OCI-LY1 (cell line): ENCODE results near the gene PPT2.

Experiments used
- H2AFZ ChIP-seq: fragments of 200-600 bp; sonication (generic), shearing (Covaris generic); 2 replicates; pipeline ENCODE4 v1.6.0; 2014; ENCODE audit warnings: antibody characterized with exemption, mild to moderate bottlenecking, low read length
- H3F3A ChIP-seq: fragments of 200-600 bp; sonication (generic), shearing (Covaris generic); 2 replicates; pipeline ENCODE4 v1.6.0; 2014; ENCODE audit warnings: mild to moderate bottlenecking, antibody characterized with exemption, low read length, moderate library complexity; ENCODE audit not compliant: insufficient read depth
- H3K27ac ChIP-seq: fragments of 200-600 bp; sonication (generic); 2 replicates; pipeline ENCODE4 v1.5.1; 2014; ENCODE audit warnings: low read length, mixed run types, mild to moderate bottlenecking, low read depth; ENCODE audit not compliant: poor library complexity, severe bottlenecking
- H3K27me3 ChIP-seq: fragments of 200-600 bp; sonication (generic); 2 replicates; pipeline ENCODE4 v1.6.0; 2014; ENCODE audit warnings: antibody characterized with exemption, mild to moderate bottlenecking, low read length, moderate library complexity; ENCODE audit not compliant: insufficient read depth
- H3K36me3 ChIP-seq: fragments of 200-600 bp; sonication (generic); 2 replicates; pipeline ENCODE4 v1.6.1; 2014; ENCODE audit warnings: mild to moderate bottlenecking, antibody characterized with exemption, low read length, moderate library complexity, mixed read lengths; ENCODE audit not compliant: insufficient read depth
- H3K4me1 ChIP-seq: fragments of 200-600 bp; sonication (generic); 2 replicates; pipeline ENCODE4 v1.5.1; 2014; ENCODE audit warnings: mild to moderate bottlenecking, low read length, moderate library complexity; ENCODE audit not compliant: insufficient read depth, severe bottlenecking
- H3K4me2 ChIP-seq: fragments of 200-600 bp; sonication (generic), shearing (Covaris generic); 2 replicates; pipeline ENCODE4 v1.6.1; 2014; ENCODE audit warnings: low read length
- H3K4me3 ChIP-seq: fragments of 200-600 bp; sonication (generic); 2 replicates; pipeline ENCODE4 v1.5.1; 2014; ENCODE audit warnings: low read length, low read depth, mild to moderate bottlenecking, mixed read lengths; ENCODE audit not compliant: poor library complexity, severe bottlenecking
- H3K79me2 ChIP-seq: fragments of 200-600 bp; shearing (Covaris generic); 2 replicates; pipeline ENCODE4 v1.6.1; 2016; ENCODE audit warnings: mixed run types, low read length, mixed read lengths; ENCODE audit not compliant: insufficient read depth
- H3K9ac ChIP-seq: fragments of 200-600 bp; sonication (generic), shearing (Covaris generic); 2 replicates; pipeline ENCODE4 v1.6.1; 2014; ENCODE audit warnings: mild to moderate bottlenecking, low read length, mixed read lengths
- H3K9me2 ChIP-seq: fragments of 200-600 bp; sonication (generic), shearing (Covaris generic); 2 replicates; pipeline ENCODE4 v1.6.1; 2014; ENCODE audit warnings: low read depth, mild to moderate bottlenecking, low read length, mixed read lengths
- H3K9me3 ChIP-seq: fragments of 200-600 bp; shearing (Covaris generic); 2 replicates; pipeline ENCODE4 v1.6.1; 2014; ENCODE audit warnings: low read length, mixed read lengths
- H4K20me1 ChIP-seq: fragments of 200-600 bp; sonication (generic), shearing (Covaris generic); 2 replicates; pipeline ENCODE4 v1.6.0; 2016; ENCODE audit warnings: mild to moderate bottlenecking, low read length; ENCODE audit not compliant: insufficient read depth
- CTCF ChIP-seq: fragments of 200-600 bp; sonication (generic), shearing (Covaris generic); IDR thresholded peaks from 2 replicates; pipeline ENCODE4 v1.5.1; 2017; ENCODE audit warnings: mild to moderate bottlenecking, antibody characterized with exemption, low read length, moderate library complexity, mixed read lengths
- EZH2 ChIP-seq: fragments of 200-600 bp; sonication (generic), shearing (Covaris generic); IDR thresholded peaks from 2 replicates; pipeline ENCODE4 v1.8.0; 2017; ENCODE audit warnings: borderline replicate concordance, mixed run types, mild to moderate bottlenecking, antibody characterized with exemption, low read length, moderate library complexity, mixed read lengths

The PPT2 gene

GRCh38 chr6:32146687-32147086 lies 7.3 kb upstream of the PPT2 start:
- TF ChIP-seq EZH2 (no peak), CTCF (no peak)
- Histone ChIP-seq H3K4me3 (no peak overlapping the region), H3K27me3 (no peaks in the 10 kb centered on the region; the same call in 1 of the 2 replicates), H3K9me3 (no peaks in the 10 kb centered on the region), H3K79me2 (no peaks in the 10 kb centered on the region), H2AFZ (no peak overlapping the region), H3K9me2 (no peaks in the 10 kb centered on the region), H3F3A (no peaks in the 10 kb centered on the region), H3K36me3 (no peaks in the 10 kb centered on the region), H3K27ac (no peak overlapping the region), H4K20me1 (no peaks in the 10 kb centered on the region), H3K4me1 (no peaks in the 10 kb centered on the region), H3K9ac (no peak overlapping the region), H3K4me2 (no peak overlapping the region)

DNA sequence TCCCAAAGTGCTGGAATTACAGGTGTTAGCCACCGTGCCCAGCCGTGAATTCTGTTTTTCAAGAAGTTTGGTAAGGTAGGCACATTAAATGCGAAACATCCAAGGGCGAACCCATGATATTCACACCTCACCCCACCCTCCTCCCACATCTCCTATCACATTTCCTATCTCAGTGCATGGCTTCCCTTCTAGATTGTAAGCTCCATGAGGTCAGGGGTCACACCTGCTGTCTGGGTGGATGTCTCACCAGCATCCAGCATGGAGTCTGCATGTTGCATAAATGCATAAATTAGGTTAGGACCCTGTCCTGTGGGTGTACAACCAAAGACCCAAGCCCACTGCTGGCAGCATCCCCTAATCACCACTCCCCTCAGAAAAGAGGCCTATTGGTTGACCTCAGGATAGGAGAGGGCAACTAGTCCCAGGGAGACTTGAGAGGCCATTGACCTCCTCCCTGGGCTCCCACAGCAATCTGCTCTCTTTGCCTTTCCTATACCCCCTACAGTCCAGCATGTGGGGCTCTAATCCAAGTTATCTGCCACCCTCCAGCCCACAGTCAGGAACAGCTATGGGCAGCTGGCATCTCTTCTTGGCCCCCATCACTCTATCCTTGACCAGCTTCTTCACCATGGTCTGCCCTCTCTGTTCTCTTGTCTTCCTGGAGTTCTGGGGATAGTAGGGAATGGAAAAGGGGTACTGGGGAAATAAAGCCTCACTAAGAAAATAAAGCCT lies 6.4 kb upstream of the PPT2 start:
- TF ChIP-seq EZH2 (no peak), CTCF (no peak)
- Histone ChIP-seq H3K4me2 (no peak overlapping the region), H3K9me2 (no peaks in the 10 kb centered on the region), H3K4me1 (no peaks in the 10 kb centered on the region), H3K9ac (no peak overlapping the region), H3K27ac (no peak overlapping the region), H3K79me2 (no peaks in the 10 kb centered on the region), H3K36me3 (no peaks in the 10 kb centered on the region), H3K4me3 (no peak overlapping the region), H4K20me1 (no peaks in the 10 kb centered on the region), H2AFZ (no peak overlapping the region), H3K27me3 (no peaks in the 10 kb centered on the region; the same call in 1 of the 2 replicates), H3K9me3 (no peaks in the 10 kb centered on the region), H3F3A (no peaks in the 10 kb centered on the region)

GRCh38 chr6:32148289-32149091 lies 5.5 kb upstream of the PPT2 start:
- H3K4me1 ChIP-seq = peaks cover 9% of the 10 kb centered on the region
- no peak overlapping the region for H3K9ac ChIP-seq
- no peaks in the 10 kb centered on the region for H3K9me3 ChIP-seq
- H3K4me3 ChIP-seq = no peak overlapping the region
- H3F3A ChIP-seq = 0 out of 2 replicates have a peak, but pooled peaks cover 4% of the 10 kb centered on the region
- no peaks in the 10 kb centered on the region for H3K36me3 ChIP-seq
- no peaks in the 10 kb centered on the region for H4K20me1 ChIP-seq
- no peak overlapping the region for H2AFZ ChIP-seq
- H3K27me3 ChIP-seq = no peaks in the 10 kb centered on the region; the same call in 1 of the 2 replicates
- H3K9me2 ChIP-seq = no peaks in the 10 kb centered on the region
- H3K79me2 ChIP-seq = no peaks in the 10 kb centered on the region
- no peak overlapping the region for H3K27ac ChIP-seq
- H3K4me2 ChIP-seq = no peak overlapping the region
- TF ChIP-seq CTCF (no peak), EZH2 (no peak)
